Thyroid gland (tissue), 4 donors: ENCODE measurements around the gene SH3GL1. TPM values are rescaled to one million over a fixed set of nuclear protein-coding genes. Genes with fewer than 3 reads are reported as not detected.

ENCODE experiments used
- DNase-seq, 2 donors: peaks; one replicate each; pipeline ENCODE4 v3.0.0-alpha.2; 2019
- H3K27ac ChIP-seq, 3 donors: fragments of 200-600 bp; sonication (generic); 1 replicate in 2 of 3; 2 replicates in 1 of 3; pipeline ENCODE4 v1.5.1; 2016 to 2019; ENCODE audit warnings: mild to moderate bottlenecking in 1 of 3, moderate library complexity in 1 of 3
- H3K27me3 ChIP-seq: fragments of 200-600 bp; sonication (generic); one replicate; pipeline ENCODE4 v1.5.1; 2019
- H3K36me3 ChIP-seq, 2 donors: fragments of 200-600 bp; sonication (generic); one replicate each; pipeline ENCODE4 v1.5.1; 2016 to 2019
- H3K4me1 ChIP-seq, 2 donors: fragments of 200-600 bp; sonication (generic); one replicate each; pipeline ENCODE4 v1.5.1; 2017 to 2019
- H3K4me3 ChIP-seq, 3 donors: fragments of 200-600 bp; sonication (generic); replicated peaks in 1 of 3; 1 replicate in 2 of 3; 2 replicates in 1 of 3; pipeline ENCODE4 v1.5.1; 2016; ENCODE audit warnings: mild to moderate bottlenecking in 1 of 3
- H3K9me3 ChIP-seq: fragments of 200-600 bp; sonication (generic); one replicate; pipeline ENCODE4 v1.5.1; 2017
- CTCF ChIP-seq, 6 experiments: fragments of 200-600 bp in 3 of 6; fragments of 450-650 bp in 3 of 6; sonication (generic) in 3 of 6; IDR thresholded peaks; one replicate each; pipeline ENCODE4 v1.5.1; 2016 to 2019; ENCODE audit warnings: antibody characterized with exemption in 6 of 6, mild to moderate bottlenecking in 2 of 6, inconsistent platforms in 1 of 6, moderate library complexity in 1 of 6
- POLR2A ChIP-seq, 2 donors: fragments of 450-650 bp; IDR thresholded peaks; one replicate each; pipeline ENCODE4 v1.6.1; 2017; ENCODE audit warnings: antibody characterized with exemption in 2 of 2, mild to moderate bottlenecking in 2 of 2, moderate library complexity in 1 of 2
- WGBS, 2 donors: methylation state at CpG; one replicate each; pipeline ENCODE4 v1.1.5; 2017; 5-methylcytosine and 5-hydroxymethylcytosine counted together
- intact Hi-C: fragments of 100-400 bp; cut with DNase I; formaldehyde crosslinking; loops from one replicate; pipeline ENCODE4 v1.15.1; 2023
- total RNA-seq, 4 donors: library from RNA; depleted of rRNA; stranded (reverse); fragments of >200 nt; gene quantifications; one replicate each; pipeline ENCODE4 v1.2.3, GENCODE V29; 2016

SH3GL1 gene
- total RNA-seq, 4 donors from 2014 or later, result 33.1 to 42.4 (median 36.7) TPM

- Histone ChIP-seq H3K27me3 (no peaks in the 10 kb centered on the region), H3K9me3 (no peaks in the 10 kb centered on the region), H3K4me1 (no peaks in the 10 kb centered on the region), H3K36me3 (no peaks in the 10 kb centered on the region), H3K27ac (no peak overlapping the region), H3K4me3 (no peak overlapping the region)
- no peak for TF ChIP-seq CTCF (IDR thresholded peaks at IDR 0.05)
- no peak for TF ChIP-seq POLR2A (IDR thresholded peaks at IDR 0.05)
- 92 to 93% methylated on average over 7 of the region's 7 CpGs for WGBS, 2 donors
- intact Hi-C loops, result no loop called here
- DNase-seq, result no peak
Observed at GRCh38 chr19:4414144-4414799, 13.9 kb upstream of the SH3GL1 start.

- H3K27ac ChIP-seq, result no peak overlapping the region
- intact Hi-C loops, result no loop called here
- no peaks in the 10 kb centered on the region for H3K36me3 ChIP-seq
- 97 to 99% methylated on average over 3 of the region's 3 CpGs for WGBS, 2 donors
- TF ChIP-seq CTCF (IDR thresholded peaks at IDR 0.05) (no peak), POLR2A (IDR thresholded peaks at IDR 0.05) (no peak)
- H3K4me1 ChIP-seq, result no peaks in the 10 kb centered on the region
- H3K9me3 ChIP-seq, result no peaks in the 10 kb centered on the region
- H3K4me3 ChIP-seq, result no peak overlapping the region
- H3K27me3 ChIP-seq, result no peaks in the 10 kb centered on the region
- no peak for DNase-seq
Observed at GRCh38 chr19:4413588-4413987, 13.2 kb upstream of the SH3GL1 start.

- no peak for DNase-seq
- 93% methylated on average over 16 to 22 of the region's 23 CpGs for WGBS, 2 donors
- no peaks in the 10 kb centered on the region for H3K36me3 ChIP-seq
- H3K27ac ChIP-seq, result no peak overlapping the region
- H3K27me3 ChIP-seq, result no peaks in the 10 kb centered on the region
- H3K4me1 ChIP-seq, result no peaks in the 10 kb centered on the region
- H3K4me3 ChIP-seq, result no peak overlapping the region
- TF ChIP-seq CTCF (IDR thresholded peaks at IDR 0.05), result no peak
- TF ChIP-seq POLR2A (IDR thresholded peaks at IDR 0.05), result no peak
- intact Hi-C loops, result loop anchor here (10.0 kb wide), 1 partner anchor 165 kb away; the partner anchor contains the start of gene YJU2
- H3K9me3 ChIP-seq, result no peaks in the 10 kb centered on the region
Observed at GRCh38 chr19:4409123-4409933, 9.0 kb upstream of the SH3GL1 start.

GRCh38 chr19:4406626-4407025, 6.3 kb upstream of the SH3GL1 start:
- Histone ChIP-seq H3K9me3 (no peaks in the 10 kb centered on the region), H3K27ac (no peak overlapping the region), H3K4me3 (no peak overlapping the region), H3K27me3 (no peaks in the 10 kb centered on the region), H3K36me3 (no peaks in the 10 kb centered on the region), H3K4me1 (peaks cover 9 to 11% of the 10 kb centered on the region in 2 donors)
- no peak for DNase-seq
- intact Hi-C loops, result loop anchor here (10.0 kb wide), 1 partner anchor 162 kb away; the partner anchor contains the start of gene YJU2
- TF ChIP-seq POLR2A (IDR thresholded peaks at IDR 0.05) (no peak), CTCF (IDR thresholded peaks at IDR 0.05) (no peak)
- WGBS, 2 donors, result 93 to 95% methylated on average over 7 of the region's 7 CpGs

- 77 to 78% methylated on average over 8 of the region's 8 CpGs for WGBS, 2 donors
- Histone ChIP-seq H3K27ac (no peak overlapping the region), H3K27me3 (no peaks in the 10 kb centered on the region), H3K4me3 (no peak overlapping the region), H3K9me3 (no peaks in the 10 kb centered on the region), H3K36me3 (no peaks in the 10 kb centered on the region), H3K4me1 (peaks cover 9 to 15% of the 10 kb centered on the region in 2 donors)
- intact Hi-C loops, result loop anchor here (10.0 kb wide), 1 partner anchor 161 kb away; the partner anchor contains the start of gene YJU2
- TF ChIP-seq POLR2A (IDR thresholded peaks at IDR 0.05) (no peak), CTCF (IDR thresholded peaks at IDR 0.05) (no peak)
- no peak for DNase-seq
Observed at GRCh38 chr19:4405977-4406376, 5.6 kb upstream of the SH3GL1 start.
